Endodermal cell (in vitro differentiated cells): ENCODE data around the gene GRIK3. TPM values are rescaled to one million over a fixed set of nuclear protein-coding genes. Genes with fewer than 3 reads are reported as not detected.

ENCODE experiments used
- DNase-seq: peaks from one replicate; pipeline ENCODE4 v3.0.0-alpha.2; 2017
- H3K27ac ChIP-seq: 2 replicates; pipeline ENCODE4 v1.5.1; 2013; ENCODE audit warnings: mild to moderate bottlenecking, low read depth, low read length, moderate library complexity
- H3K27me3 ChIP-seq: 2 replicates; pipeline ENCODE4 v1.6.1; 2013; ENCODE audit warnings: mild to moderate bottlenecking, low read length, moderate library complexity; ENCODE audit not compliant: insufficient read depth, control insufficient read depth, poor library complexity, severe bottlenecking
- H3K36me3 ChIP-seq: 2 replicates; pipeline ENCODE4 v1.7.0; 2013; ENCODE audit warnings: mild to moderate bottlenecking, low read length, moderate library complexity; ENCODE audit not compliant: control insufficient read depth, insufficient read depth
- H3K4me1 ChIP-seq: one replicate; pipeline ENCODE4 v1.7.0; 2013; ENCODE audit warnings: low read length; ENCODE audit not compliant: control insufficient read depth, insufficient read depth
- H3K4me3 ChIP-seq: 2 replicates; pipeline ENCODE4 v1.5.1; 2013; ENCODE audit warnings: mild to moderate bottlenecking, low read length, moderate library complexity
- H3K9ac ChIP-seq: 2 replicates; pipeline ENCODE4 v1.6.1; 2013; ENCODE audit warnings: mild to moderate bottlenecking, low read length, moderate library complexity; ENCODE audit not compliant: poor library complexity, severe bottlenecking; ENCODE audit errors: extremely low read depth
- H3K9me3 ChIP-seq: 2 replicates; pipeline ENCODE4 v1.6.1; 2013; ENCODE audit warnings: mild to moderate bottlenecking, low read length, moderate library complexity; ENCODE audit not compliant: control insufficient read depth
- H3K27ac Mint-ChIP-seq: 2 replicates; pipeline ENCODE4 v1.8.0; 2020; ENCODE audit warnings: mixed read lengths
- H3K27me3 Mint-ChIP-seq: 2 replicates; pipeline ENCODE4 v1.8.0; 2021; ENCODE audit warnings: mild to moderate bottlenecking, mixed read lengths; ENCODE audit not compliant: insufficient read depth
- H3K36me3 Mint-ChIP-seq: 2 replicates; pipeline ENCODE4 v1.8.0; 2020; ENCODE audit warnings: low read depth, mixed read lengths
- H3K4me1 Mint-ChIP-seq: 2 replicates; pipeline ENCODE4 v1.8.0; 2020; ENCODE audit warnings: mixed read lengths
- H3K4me3 Mint-ChIP-seq: 2 replicates; pipeline ENCODE4 v1.8.0; 2020; ENCODE audit warnings: mild to moderate bottlenecking, moderate library complexity, mixed read lengths
- H3K9me3 Mint-ChIP-seq: 2 replicates; pipeline ENCODE4 v1.8.0; 2020; ENCODE audit warnings: mild to moderate bottlenecking, mixed read lengths
- CTCF ChIP-seq: fragments of 200-600 bp; sonication (generic); conservative IDR thresholded peaks from 2 replicates; pipeline ENCODE4 v1.5.0; 2021; ENCODE audit warnings: antibody characterized with exemption, mild to moderate bottlenecking
- WGBS, 2 experiments: methylation state at CpG; one replicate each; pipeline versions ENCODE4 v1.1.5 to v1.1.7; 2013; ENCODE audit warnings: missing lambda C conversion rate in 2 of 2, mixed read lengths in 1 of 2; ENCODE audit not compliant: insufficient coverage in 1 of 2, insufficient read length in 1 of 2; 5-methylcytosine and 5-hydroxymethylcytosine counted together
- total RNA-seq, 2 donors: library from RNA; stranded (reverse); fragmentation: NEBNext Ultra II Directional in 1 of 2; extraction: Animal tissue kit (Norgen Biotek cat#: 25700) in 1 of 2; gene quantifications; 2 replicates in 1 of 2; 3 replicates in 1 of 2; pipeline ENCODE4 v1.2.1, GENCODE V29; 2021

Gene GRIK3
- total RNA-seq, 2 donors from 2014 or later, result 13.4 to 32.4 TPM

GRCh38 chr1:36889478-36890226 lies 144.7 kb downstream of the GRIK3 start:
- Histone ChIP-seq H3K9me3 (no peaks in the 10 kb centered on the region), H3K4me3 (no peak overlapping the region), H3K27me3 (no peaks in the 10 kb centered on the region), H3K4me1 (no peaks in the 10 kb centered on the region), H3K27ac (no peak overlapping the region), H3K9ac (no peak overlapping the region), H3K36me3 (no peaks in the 10 kb centered on the region)
- peak; percentile 17 for DNase-seq
- Mint-ChIP-seq H3K36me3 (no peaks in the 10 kb centered on the region), H3K27me3 (no peaks in the 10 kb centered on the region), H3K4me1 (no peaks in the 10 kb centered on the region), H3K27ac (no peak overlapping the region), H3K9me3 (no peaks in the 10 kb centered on the region), H3K4me3 (no peak overlapping the region)
- TF ChIP-seq CTCF, result no peak
- 85 to 87% methylated on average over 6 to 7 of the region's 7 CpGs for whole genome bisulfite sequencing, 2 experiments

GRCh38 chr1:36888811-36889477 lies 145.4 kb downstream of the GRIK3 start:
- Mint-ChIP-seq H3K4me1 (no peaks in the 10 kb centered on the region), H3K9me3 (no peaks in the 10 kb centered on the region), H3K27ac (no peak overlapping the region), H3K36me3 (no peaks in the 10 kb centered on the region), H3K4me3 (no peak overlapping the region), H3K27me3 (no peaks in the 10 kb centered on the region)
- Histone ChIP-seq H3K4me3 (no peak overlapping the region), H3K27me3 (no peaks in the 10 kb centered on the region), H3K9ac (no peak overlapping the region), H3K36me3 (no peaks in the 10 kb centered on the region), H3K27ac (no peak overlapping the region), H3K9me3 (no peaks in the 10 kb centered on the region), H3K4me1 (no peaks in the 10 kb centered on the region)
- peak; percentile 18 for TF ChIP-seq CTCF
- peak; percentile 22 for DNase-seq
- WGBS, 2 experiments, result 88 to 96% methylated on average over 5 to 7 of the region's 7 CpGs

- 76 to 79% methylated on average over 4 to 7 of the region's 7 CpGs for WGBS, 2 experiments
- H3K9ac ChIP-seq, result no peak overlapping the region
- no peaks in the 10 kb centered on the region for H3K36me3 Mint-ChIP-seq
- H3K4me3 ChIP-seq, result no peak overlapping the region
- no peaks in the 10 kb centered on the region for H3K27me3 Mint-ChIP-seq
- no peak overlapping the region for H3K27ac Mint-ChIP-seq
- TF ChIP-seq CTCF, result peak; percentile 81
- H3K36me3 ChIP-seq, result no peaks in the 10 kb centered on the region
- H3K4me1 ChIP-seq, result no peaks in the 10 kb centered on the region
- no peaks in the 10 kb centered on the region for H3K4me1 Mint-ChIP-seq
- no peaks in the 10 kb centered on the region for H3K9me3 ChIP-seq
- no peak overlapping the region for H3K4me3 Mint-ChIP-seq
- DNase-seq, result peak; percentile 81
- H3K27me3 ChIP-seq, result no peaks in the 10 kb centered on the region
- H3K27ac ChIP-seq, result no peak overlapping the region
- H3K9me3 Mint-ChIP-seq, result no peaks in the 10 kb centered on the region
Observed at GRCh38 chr1:36885540-36886357, 148.6 kb downstream of the GRIK3 start.
